ENCODE results near the gene SLC16A1.
"Not testable (repeated sequence)": the region's sequence is repeated elsewhere in the genome, so short reads cannot be mapped to it uniquely, and the experiment has no call there.

The SLC16A1 gene

DNA sequence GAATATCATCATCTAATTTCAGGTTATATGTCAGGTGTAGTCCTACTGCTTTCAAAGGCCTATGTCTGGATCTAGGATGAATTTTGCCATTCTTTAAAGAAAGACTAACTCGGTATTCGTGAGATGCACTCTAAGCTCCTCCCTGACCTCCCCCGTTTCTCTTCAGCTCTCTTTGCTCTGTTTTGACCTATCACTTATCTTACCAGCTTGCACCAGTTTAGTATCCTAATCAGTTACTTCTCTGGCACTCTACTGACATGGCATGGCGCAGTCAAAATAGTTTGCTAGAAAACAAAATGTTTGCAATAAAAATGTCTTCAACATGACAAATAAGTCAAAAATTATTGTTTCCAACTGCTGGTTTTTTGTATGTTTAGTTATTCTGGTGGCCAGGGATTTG, 8.4 kb upstream of the SLC16A1 start:
- DNase-seq, result no peak

DNA sequence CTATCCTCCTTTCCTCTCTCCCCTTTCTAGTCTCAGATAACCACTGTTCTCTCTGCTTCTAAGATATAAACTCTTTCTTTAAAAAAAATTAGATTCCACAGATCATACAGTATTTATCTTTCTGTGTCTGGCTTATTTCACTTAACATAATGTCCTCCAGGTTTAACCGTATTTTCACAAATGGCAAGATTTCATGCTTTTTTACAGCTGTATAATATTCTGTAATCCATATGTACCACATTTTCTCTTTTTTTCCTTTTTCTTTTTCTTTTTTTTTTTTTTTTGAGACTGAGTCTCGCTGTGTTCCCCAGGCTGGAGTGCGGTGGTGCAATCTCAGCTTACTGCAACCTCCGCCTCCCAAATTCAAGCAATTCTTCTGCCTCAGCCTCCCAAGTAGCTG, 5.1 kb upstream of the SLC16A1 start:
- no peak for DNase-seq

- no peak for DNase-seq
Observed at GRCh38 chr1:112960384-112960783, 4.4 kb upstream of the SLC16A1 start.

- DNase-seq, result not testable (repeated sequence)
Observed at GRCh38 chr1:112958236-112958635, 2.2 kb upstream of the SLC16A1 start.

DNA sequence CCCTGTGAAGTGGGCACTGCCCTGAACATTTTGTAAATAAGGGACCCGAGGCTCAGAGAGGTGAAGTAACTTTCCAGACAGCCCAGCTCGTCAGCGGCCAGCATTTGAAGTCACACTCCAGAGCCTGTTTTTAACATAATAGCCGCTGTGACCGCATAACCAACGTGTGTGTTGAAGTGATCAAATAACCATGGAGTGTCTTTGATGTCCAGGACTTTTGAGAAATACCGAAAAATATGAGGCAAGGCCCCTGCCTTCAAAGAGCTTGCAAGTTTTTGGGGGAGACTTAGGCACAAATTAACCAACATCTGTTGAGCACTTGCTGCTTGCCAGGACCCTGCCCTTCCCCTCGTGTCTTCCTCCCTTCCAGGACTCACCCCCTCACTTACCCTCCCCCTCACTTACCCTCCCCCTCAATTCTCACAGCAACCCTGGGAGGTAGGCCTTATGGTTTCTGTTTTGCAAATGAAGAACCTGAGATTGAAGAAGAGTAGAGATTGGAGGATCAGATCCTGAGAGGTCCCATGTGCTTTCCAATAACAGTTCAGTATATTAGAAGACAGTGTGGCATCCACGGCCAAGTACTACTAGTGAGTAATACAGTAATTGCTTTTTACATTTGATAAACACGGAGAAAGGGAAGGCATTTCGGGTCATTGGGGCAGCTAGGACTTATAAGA, 1.3 kb upstream of the SLC16A1 start:
- peak; percentile 56 for DNase-seq

GRCh38 chr1:112956544-112957132, 642 bp upstream of the SLC16A1 start:
- DNase-seq, result no peak

DNA sequence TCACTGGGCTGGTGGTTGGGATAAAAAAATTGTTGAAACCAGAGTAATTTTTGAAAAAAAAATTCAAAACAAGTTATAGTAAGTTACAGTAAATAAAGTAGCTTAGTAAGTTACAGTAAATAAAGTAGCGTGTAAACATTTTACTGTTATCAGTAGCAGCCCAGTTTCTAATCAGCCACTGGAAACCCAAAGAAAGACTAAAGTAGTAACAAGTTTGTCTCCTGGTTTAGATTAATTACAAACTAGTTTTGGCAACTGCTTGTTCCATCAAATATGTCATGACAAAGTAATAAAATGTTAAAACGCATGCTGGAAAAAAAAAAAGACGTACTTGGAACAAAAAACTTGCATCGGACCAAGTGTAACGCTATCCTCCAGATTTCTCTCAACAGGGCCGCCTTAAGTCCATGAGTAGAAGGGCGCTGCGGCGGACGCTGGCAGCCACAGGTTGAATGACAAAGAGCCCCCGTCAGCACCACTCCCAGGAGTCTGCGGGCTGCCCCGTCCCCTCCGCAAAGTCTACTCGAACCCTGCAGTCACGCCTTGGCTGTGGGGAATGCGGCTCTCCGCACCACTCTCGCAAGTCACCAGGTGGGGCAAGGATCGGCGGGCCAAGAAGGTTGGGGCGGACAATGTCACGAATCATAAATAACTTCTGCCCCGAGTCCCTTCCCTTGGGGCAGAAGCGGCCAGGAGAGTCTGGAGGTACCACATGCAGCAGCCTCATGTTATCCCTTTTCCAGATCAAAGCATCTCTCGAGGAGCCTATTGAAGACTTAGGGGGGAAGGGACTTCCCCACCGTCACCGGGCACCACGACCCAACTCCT, 837 bp downstream of the SLC16A1 start:
- DNase-seq, result no peak

GRCh38 chr1:112954017-112954650, 1.9 kb downstream of the SLC16A1 start:
- no peak for DNase-seq

DNA sequence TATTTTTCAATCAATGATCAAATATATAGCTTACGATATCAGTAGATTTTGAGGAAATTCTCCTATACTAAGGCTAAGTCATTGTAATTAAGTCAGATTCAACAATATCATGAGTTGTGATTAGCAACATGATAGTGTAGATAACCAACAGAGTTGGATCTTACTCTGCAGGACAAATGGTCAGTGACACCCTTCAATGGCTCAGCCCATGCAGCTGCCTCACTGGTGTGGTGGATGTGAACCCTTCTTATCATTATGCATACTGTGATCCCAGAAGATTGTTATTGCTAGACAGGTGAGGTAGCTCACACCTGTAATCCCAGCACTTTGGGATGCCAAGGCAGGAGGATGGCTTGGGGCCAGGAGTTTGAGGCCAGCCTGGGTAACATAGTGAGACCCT, 5.6 kb downstream of the SLC16A1 start:
- no peak for DNase-seq

GRCh38 chr1:112946683-112947082, 9.3 kb downstream of the SLC16A1 start:
- DNase-seq, result no peak

GRCh38 chr1:112939810-112940209, 16.2 kb downstream of the SLC16A1 start:
- no peak for DNase-seq

GRCh38 chr1:112938210-112938609, 17.8 kb downstream of the SLC16A1 start:
- DNase-seq, result no peak

- DNase-seq, result no peak
Observed at GRCh38 chr1:112937495-112937894, 18.5 kb downstream of the SLC16A1 start.

GRCh38 chr1:112937070-112937469, 18.9 kb downstream of the SLC16A1 start:
- no peak for DNase-seq

GRCh38 chr1:112935461-112936111, 20.4 kb downstream of the SLC16A1 start:
- no peak for DNase-seq

DNA sequence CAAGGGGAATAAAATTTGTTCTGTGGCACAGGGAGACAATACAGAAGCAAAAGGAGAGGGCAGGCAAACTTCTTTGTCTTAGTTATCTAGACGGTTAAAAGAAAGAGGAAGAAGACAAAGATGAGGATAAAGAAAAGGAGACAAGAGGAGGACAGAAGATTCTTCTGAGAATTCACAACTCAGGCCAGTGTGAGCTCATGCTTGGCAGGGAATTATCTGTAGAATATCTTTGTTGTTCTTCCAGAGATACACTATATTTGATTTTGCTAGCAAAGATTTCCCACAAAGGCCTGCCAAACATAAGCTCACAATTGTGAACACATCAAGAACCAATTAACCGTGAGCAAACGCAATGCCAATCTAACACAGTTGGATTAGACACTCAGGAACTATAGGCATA, 21.4 kb downstream of the SLC16A1 start:
- no peak for DNase-seq

GRCh38 chr1:112933820-112934571, 22.0 kb downstream of the SLC16A1 start:
- DNase-seq, result no peak

GRCh38 chr1:112929979-112930378, 26.0 kb downstream of the SLC16A1 start:
- DNase-seq, result no peak

DNA sequence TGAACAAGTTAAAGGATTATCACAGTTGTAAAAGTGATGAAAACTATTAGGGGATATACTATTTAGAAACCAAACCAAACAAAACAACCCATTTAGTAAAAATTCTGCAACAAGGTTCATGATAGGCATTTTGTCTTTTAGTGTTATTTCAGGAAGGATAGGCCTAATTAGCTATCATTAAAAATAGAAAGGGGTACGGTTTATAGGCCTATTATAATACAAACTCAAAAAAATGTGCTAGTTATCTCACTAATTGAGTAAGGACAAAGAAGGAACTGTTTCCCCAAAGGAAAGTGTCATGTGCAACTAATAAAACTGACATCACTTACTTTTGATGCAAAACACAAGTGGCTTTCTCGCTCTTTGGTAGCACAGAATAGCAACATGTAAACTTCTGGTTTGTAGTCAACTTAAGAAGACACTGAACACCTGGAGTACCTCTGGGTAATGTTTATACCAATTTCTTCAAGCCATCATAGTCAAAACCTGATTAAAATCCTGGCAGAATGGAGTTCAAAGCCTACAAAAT, 28.5 kb downstream of the SLC16A1 start:
- no peak for DNase-seq

- no peak for DNase-seq
Observed at GRCh38 chr1:112926858-112927257, 29.1 kb downstream of the SLC16A1 start.

DNA sequence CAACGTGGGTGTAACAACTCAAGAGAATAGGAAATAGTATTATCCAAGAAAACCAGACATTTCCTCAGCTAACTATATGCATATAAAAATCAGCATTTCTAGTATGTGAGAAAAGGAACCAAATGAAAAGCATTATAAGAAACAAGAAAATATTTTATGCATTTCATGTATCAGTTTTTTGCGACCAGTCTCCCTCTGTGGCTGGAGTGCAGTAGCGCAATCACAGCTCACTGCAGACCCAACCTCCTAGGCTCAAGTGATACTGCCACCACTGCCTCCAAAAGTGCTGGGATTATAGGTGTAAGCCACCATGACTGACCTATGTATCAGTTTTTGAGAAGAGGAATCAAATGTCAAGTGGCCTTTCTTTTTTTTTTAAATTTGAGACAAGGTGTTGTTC, 31.0 kb downstream of the SLC16A1 start:
- DNase-seq, result no peak

- no peak for DNase-seq
Observed at GRCh38 chr1:112923959-112924349, 32.0 kb downstream of the SLC16A1 start.

All from amniotic stem cell (primary cell).